ENCODE measurements around the gene ZMAT2. TPM values are rescaled to one million over a fixed set of nuclear protein-coding genes. Genes with fewer than 3 reads are reported as not detected.
A peak's percentile ranks its signal among the peaks of the same experiment; 100 is the strongest.
"Not testable (repeated sequence)": the region's sequence is repeated elsewhere in the genome, so short reads cannot be mapped to it uniquely, and the experiment has no call there.

ZMAT2 gene
- total RNA-seq, 1 donor from 2014 or later = 27.5 TPM

DNA sequence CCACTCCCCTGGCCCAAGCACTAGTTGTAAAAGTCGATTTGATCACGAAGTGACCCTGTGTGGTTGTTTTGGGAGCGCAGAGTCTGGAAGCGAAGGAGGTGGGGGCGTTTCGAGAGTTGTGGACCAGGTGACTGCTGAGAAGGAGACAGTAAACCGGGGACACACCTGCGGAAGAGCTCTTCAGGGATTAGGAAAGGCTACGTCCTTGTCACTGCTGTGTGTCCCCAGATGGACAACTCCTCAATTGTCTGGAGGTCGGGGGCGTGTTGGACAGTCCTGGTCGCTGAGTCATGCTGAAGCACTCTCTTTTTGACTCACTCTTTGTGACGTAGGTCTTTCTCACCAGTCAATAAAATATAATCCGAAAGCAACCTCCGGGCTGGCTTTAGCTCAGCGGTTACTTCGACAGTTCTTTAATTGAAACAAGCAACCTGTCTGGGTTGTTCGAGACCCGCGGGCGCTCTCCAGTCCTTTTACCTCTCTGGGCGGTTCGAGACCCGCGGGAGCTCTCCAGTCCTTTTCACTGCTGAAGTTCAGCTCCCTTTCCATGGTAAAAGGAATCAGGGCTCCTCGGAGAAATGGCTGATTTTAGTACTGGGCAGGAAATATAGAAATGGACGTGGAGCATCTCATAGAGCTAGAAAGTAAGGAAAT is 10.8 kb downstream of the ZMAT2 start:
- peak; percentile 94 for DNase-seq

DNA sequence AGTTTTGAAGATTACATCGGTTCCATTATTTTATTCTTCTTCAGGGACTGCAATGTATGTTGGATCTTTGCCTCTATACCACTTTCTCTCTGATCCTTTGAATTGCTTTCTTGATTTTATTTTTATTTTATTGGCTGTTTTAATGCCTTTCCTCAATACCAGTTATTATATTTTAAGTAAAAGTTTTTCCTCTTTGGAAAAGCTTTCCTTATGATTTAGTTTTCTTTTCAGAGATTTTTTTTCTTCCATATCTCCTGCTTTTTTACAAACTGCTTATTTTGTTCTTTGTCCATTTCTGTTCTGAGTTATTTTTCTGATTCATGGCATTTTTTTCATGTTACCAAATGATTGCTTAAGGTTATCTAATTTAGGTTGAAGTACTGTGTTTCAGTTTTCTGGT is 11.5 kb downstream of the ZMAT2 start:
- DNase-seq = no peak

DNA sequence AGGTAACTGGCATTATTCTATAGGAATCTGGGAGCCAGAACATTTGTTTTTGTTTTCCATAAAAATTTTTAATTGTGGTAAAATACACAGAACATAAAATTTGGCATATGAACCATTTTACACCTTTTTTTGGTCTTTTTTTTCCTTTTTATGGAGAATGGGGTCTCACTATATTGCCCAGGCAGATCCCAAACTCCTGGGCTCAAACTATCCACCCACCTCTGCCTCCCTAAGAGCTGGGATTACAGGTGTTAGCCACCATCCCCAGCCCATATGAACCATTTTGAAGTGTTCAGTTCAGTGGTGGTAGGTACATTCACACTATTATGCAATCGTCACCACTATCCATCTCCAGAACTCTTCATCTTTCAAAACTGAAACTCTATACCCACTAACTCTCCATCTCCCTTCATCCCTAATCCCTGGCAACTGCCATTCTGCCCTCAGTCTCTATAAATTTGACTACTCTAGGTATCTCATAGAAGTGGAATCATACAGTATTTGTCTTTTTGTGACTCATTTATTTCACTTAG is 13.4 kb downstream of the ZMAT2 start:
- no peak for DNase-seq

DNA sequence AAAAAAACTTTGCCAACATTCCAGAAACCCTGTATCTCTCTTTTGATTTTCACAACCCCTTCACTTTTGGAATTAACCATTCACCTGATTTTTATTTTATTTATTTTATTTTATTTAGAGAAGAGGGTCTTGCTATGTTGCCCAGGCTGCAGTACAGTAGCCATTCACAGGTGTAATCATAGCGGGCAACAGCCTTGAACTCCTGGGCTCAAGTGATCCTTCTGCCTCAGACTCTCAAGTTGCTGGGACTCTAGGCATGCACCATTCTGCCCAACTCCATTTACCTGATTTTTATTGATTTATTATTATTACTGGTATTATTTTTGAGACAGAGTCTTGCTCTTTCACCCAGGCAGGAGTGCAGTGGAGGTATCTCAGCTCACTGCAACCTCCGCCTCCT is 16.0 kb downstream of the ZMAT2 start:
- not testable (repeated sequence) for DNase-seq

DNA sequence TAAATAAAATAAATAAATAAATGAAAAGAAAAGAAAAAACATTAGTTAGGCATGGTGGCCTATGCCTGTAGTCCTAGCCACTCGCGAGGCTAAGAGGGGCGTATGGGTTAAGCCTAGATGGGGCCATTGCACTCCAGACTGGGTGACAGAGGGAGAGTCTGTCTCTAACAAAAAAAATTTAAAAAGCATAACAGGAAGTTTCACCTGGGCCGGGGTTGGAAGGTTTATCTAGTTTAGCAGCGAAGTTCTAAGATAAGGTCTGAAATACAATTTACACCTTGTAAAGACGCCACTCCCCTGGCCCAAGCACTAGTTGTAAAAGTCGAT is 18.0 kb downstream of the ZMAT2 start:
- DNase-seq = no peak

DNA sequence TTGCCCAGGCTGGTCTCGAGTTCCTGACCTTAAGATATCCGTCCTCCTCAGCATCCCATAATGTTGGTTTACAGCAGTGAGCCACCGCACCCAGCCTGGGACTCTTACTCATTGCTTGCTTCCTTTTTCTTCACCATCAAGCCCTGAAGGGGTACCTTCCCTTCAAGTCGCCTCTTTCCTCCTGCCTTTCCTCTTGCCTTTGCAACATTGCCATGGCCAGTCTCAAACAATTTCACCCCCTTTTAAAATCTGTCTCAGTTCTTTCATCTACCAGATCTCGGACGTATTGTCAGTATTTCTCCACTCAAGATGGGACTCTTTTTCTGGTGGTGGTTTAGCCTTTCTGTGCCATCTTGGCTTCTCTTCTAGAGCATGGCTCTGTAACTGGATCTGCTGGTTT is 20.5 kb downstream of the ZMAT2 start:
- not testable (repeated sequence) for DNase-seq

DNA sequence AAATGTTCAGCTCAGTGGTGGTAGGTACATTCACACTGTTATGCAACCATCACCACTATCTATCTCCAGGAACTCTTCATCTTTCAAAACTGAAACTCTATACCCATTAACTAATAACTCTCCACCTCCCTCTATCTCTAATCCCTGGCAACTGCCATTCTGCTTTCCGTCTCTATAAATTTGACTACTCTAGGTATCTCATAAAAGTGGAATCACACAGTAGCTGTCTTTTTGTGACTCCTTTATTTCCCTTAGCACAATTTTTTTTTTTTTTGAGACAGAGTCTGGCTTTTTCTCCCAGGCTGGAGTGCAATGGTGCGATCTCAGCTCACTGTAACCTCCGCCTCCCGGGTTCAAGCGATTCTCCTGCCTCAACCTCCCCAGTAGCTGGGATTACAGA is 21.1 kb downstream of the ZMAT2 start:
- DNase-seq = not testable (repeated sequence)

DNA sequence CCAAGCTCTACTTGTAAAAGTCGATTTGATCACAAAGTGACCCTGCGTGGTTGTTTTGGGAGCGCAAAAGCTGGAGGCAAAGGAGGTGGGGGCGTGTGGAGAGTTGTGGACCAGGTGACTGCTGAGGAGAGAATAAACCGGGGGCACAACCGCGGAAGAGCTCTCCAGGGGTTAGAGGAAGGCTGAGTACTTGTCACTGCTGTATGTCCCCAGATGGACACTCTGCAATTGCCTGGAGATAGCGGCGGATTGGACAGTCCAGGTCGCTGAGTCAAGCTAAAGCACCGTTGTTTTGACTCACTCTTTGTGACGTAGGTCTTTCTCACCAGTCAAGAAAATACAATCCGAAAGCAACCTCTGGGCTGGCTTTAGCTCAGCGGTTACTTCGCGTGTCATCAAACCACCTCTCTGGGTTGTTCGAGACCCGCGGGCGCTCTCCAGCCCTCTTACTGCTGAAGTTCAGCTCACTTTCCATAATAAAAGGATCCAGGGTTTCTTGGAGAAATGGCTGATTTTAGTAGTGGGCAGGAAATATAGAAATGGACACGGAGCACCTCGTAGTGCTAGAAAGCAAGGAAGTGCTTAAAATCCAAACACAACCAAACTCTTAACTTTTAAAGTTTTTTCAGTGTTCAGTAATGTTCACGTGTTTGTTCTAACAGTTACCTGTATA is 25.7 kb downstream of the ZMAT2 start:
- peak; percentile 55 for DNase-seq

DNA sequence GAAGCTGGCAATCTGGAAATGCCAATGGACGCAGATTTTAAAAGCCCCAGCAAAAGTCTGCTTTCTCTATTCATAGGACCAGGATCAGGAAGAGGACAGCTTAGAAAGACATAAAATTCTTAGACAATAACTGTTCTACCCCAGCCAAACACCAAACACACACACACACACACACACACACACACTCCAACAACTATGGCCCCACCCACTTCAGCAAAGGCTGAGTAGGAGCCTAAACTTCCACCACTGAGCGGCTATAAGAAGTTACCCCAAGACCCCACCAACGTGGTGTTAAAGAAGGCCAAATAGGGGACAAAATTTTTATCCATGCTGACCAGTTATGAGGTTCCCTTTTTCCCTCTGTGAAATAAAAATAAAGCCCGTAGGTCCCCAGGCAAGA is 32.9 kb downstream of the ZMAT2 start:
- no peak for DNase-seq

DNA sequence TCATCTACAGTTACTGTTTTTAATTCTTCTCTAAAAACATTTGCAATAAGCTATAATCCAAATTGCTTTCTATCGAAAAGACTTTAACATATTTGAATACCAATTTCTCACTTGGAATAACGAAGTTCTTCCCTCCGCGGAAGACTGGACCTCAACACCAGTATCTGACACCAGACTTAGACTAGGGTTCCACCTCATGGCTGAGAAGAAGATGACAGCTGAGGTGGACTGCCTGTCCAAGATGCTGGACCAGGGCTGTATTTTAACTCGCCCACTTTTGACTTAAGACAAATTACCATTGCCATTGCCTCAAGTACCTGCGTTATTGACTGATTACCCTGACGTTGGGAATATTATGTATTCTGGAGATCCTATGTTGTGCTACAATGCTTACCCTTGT is 34.1 kb downstream of the ZMAT2 start:
- no peak for DNase-seq

DNA sequence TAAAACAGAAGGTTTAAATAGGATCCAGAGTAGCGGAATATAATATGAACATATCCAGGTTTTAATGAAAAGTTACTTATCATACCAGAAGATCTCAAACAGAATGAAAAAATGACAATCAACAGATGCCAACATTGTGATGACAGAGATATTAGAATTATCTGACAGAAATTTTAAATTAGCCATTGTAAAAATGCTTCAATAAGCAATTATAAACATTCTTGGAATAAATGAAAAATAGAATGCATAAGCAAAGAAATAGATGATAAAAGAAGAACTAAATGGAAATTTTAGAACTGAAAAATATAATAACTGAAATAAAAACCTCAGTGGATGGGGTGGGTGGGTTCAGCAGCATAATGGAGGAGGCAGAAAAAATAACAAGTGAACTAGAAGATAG is 37.2 kb downstream of the ZMAT2 start:
- DNase-seq = no peak

DNA sequence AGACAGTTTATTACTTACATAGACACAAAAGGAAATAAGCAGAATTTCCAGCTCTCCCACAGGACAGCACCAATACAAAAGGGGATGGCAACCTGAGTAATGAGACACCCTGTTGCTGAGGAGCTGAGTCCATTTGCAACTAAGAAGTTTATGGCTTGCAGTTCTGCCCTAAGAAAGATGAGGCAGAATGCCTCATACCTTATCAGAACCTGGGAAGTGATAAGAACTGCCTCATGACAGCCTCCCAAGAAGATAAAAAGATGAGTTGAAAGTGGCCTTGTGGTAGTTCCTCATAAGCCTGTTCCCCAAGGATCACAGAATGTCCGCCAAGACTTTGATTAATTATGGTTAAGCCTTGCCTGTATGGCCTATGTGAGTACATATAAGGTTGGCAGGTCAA is 41.7 kb downstream of the ZMAT2 start:
- DNase-seq = no peak

DNA sequence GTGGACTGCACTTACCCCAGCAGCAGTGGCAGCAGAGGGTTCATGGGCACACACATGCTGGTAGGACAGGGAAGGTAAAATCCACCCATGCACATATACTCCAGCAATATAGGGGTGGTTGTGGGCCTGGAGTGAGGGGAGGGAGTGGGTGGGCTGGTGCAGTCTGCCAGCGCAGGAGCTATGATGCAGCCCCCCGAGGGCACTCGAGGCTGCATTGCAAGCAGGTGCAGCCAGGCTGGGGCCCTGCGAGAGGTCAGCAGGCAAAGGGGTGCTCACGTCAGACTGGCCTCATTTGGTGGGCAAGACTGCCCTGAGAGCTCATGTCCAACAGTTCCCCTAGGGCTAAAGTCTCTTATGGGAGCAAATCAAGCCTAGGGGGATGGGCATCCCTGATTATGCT is 53.3 kb downstream of the ZMAT2 start:
- DNase-seq = no peak

Small RNAs within 50 kb of the gene (small RNA-seq; reads per million reads assigned to genes)
- gene VTRNA1-1 (ENCODE audit: low replicate concordance) (12.6 reads per million, percentile 94 among the genes with 10 or more reads in this experiment), gene VTRNA1-2 (ENCODE audit: low replicate concordance) (0.32 reads per million, percentile 56 among the genes with 10 or more reads in this experiment), gene VTRNA1-3 (ENCODE audit: low replicate concordance) (0.10 reads per million)

Other genes starting within 250 kb of the ZMAT2 start
- not detected for gene EIF4EBP3, start 152.8 kb upstream of the ZMAT2 start, total RNA-seq
- gene SRA1, start 143.0 kb upstream of the ZMAT2 start, total RNA-seq = 18.9 TPM
- 32.6 TPM for gene APBB3, start 135.8 kb upstream of the ZMAT2 start, total RNA-seq
- gene SLC35A4, start 135.6 kb upstream of the ZMAT2 start, total RNA-seq = 9.7 TPM
- gene CD14, start 67.3 kb upstream of the ZMAT2 start, total RNA-seq = 15.7 TPM
- gene TMCO6, start 61.0 kb upstream of the ZMAT2 start, total RNA-seq = 17.8 TPM
- gene NDUFA2, start 52.8 kb upstream of the ZMAT2 start, total RNA-seq = 27.7 TPM
- gene IK, start 52.6 kb upstream of the ZMAT2 start, total RNA-seq = 93.7 TPM
- 16.9 TPM for gene WDR55, start 35.5 kb upstream of the ZMAT2 start, total RNA-seq
- gene DND1, start 26.9 kb upstream of the ZMAT2 start, total RNA-seq = not detected
- 42.1 TPM for gene HARS1, start 9.1 kb upstream of the ZMAT2 start, total RNA-seq
- gene HARS2, start 9.0 kb upstream of the ZMAT2 start, total RNA-seq = 24.8 TPM
- not detected for gene PCDHA1, start 85.7 kb downstream of the ZMAT2 start, total RNA-seq
- gene PCDHA2, start 94.4 kb downstream of the ZMAT2 start, total RNA-seq = 0.72 TPM
- 0.10 TPM for gene PCDHA3, start 100.6 kb downstream of the ZMAT2 start, total RNA-seq
- gene PCDHA4, start 106.6 kb downstream of the ZMAT2 start, total RNA-seq = 1.4 TPM
- 0.41 TPM for gene PCDHA5, start 121.2 kb downstream of the ZMAT2 start, total RNA-seq
- 0.82 TPM for gene PCDHA6, start 127.5 kb downstream of the ZMAT2 start, total RNA-seq
- gene PCDHA7, start 133.8 kb downstream of the ZMAT2 start, total RNA-seq = 0.21 TPM
- gene PCDHA8, start 140.7 kb downstream of the ZMAT2 start, total RNA-seq = not detected
- gene PCDHA9, start 147.9 kb downstream of the ZMAT2 start, total RNA-seq = 0.10 TPM
- 0.21 TPM for gene PCDHA10, start 155.4 kb downstream of the ZMAT2 start, total RNA-seq
- 0.51 TPM for gene PCDHA11, start 168.5 kb downstream of the ZMAT2 start, total RNA-seq
- 0.10 TPM for gene PCDHA12, start 174.9 kb downstream of the ZMAT2 start, total RNA-seq
- gene PCDHA13, start 181.7 kb downstream of the ZMAT2 start, total RNA-seq = 0.31 TPM
- gene PCDHAC1, start 225.9 kb downstream of the ZMAT2 start, total RNA-seq = 0.41 TPM